Nephron (organoid): ENCODE data around the gene JRKL.

ENCODE experiments used
- H3K27ac Mint-ChIP-seq, 3 experiments: 2 replicates each; pipeline ENCODE4 v1.8.0; 2020; ENCODE audit warnings: mixed read lengths in 3 of 3, mild to moderate bottlenecking in 2 of 3, moderate library complexity in 1 of 3
- H3K27me3 Mint-ChIP-seq: 2 replicates; pipeline ENCODE4 v1.8.0; 2021; ENCODE audit warnings: low read depth, mild to moderate bottlenecking, moderate library complexity, mixed read lengths
- H3K36me3 Mint-ChIP-seq: 2 replicates; pipeline ENCODE4 v1.8.0; 2020; ENCODE audit warnings: low read depth, mixed read lengths
- H3K4me1 Mint-ChIP-seq: 2 replicates; pipeline ENCODE4 v1.8.0; 2020; ENCODE audit warnings: mixed read lengths
- H3K4me3 Mint-ChIP-seq, 3 experiments: 2 replicates each; pipeline ENCODE4 v1.8.0; 2020; ENCODE audit warnings: mild to moderate bottlenecking in 3 of 3, mixed read lengths in 3 of 3, moderate library complexity in 2 of 3
- H3K9me3 Mint-ChIP-seq: 2 replicates; pipeline ENCODE4 v1.8.0; 2020; ENCODE audit warnings: mixed read lengths
- CTCF ChIP-seq, 3 experiments: fragments of 200-600 bp; sonication (generic); IDR thresholded peaks; one replicate each; pipeline ENCODE4 v1.5.0; 2021; ENCODE audit warnings: antibody characterized with exemption in 3 of 3; ENCODE audit not compliant: unreplicated experiment in 3 of 3

JRKL gene

GRCh38 chr11:96356848-96357247, 33.0 kb upstream of the JRKL start:
- no peak overlapping the region for H3K27ac Mint-ChIP-seq

GRCh38 chr11:96357794-96358193, 32.0 kb upstream of the JRKL start:
- H3K36me3 Mint-ChIP-seq: peaks cover 52% of the 10 kb centered on the region
- no peaks in the 10 kb centered on the region for H3K27me3 Mint-ChIP-seq
- no peak overlapping the region for H3K27ac Mint-ChIP-seq
- no peak overlapping the region for H3K4me3 Mint-ChIP-seq
- TF ChIP-seq CTCF (IDR thresholded peaks at IDR 0.05; ENCODE audit: unreplicated experiment in 3 of 3): no peak
- H3K9me3 Mint-ChIP-seq: no peaks in the 10 kb centered on the region
- H3K4me1 Mint-ChIP-seq: no peaks in the 10 kb centered on the region

More at GRCh38 chr11:96356848-96357247, 33.0 kb upstream of the JRKL start:
- no peaks in the 10 kb centered on the region for H3K4me1 Mint-ChIP-seq
- no peak for TF ChIP-seq CTCF (IDR thresholded peaks at IDR 0.05; ENCODE audit: unreplicated experiment in 3 of 3)
- peaks cover 48% of the 10 kb centered on the region for H3K36me3 Mint-ChIP-seq
- H3K9me3 Mint-ChIP-seq: no peaks in the 10 kb centered on the region
- no peaks in the 10 kb centered on the region for H3K27me3 Mint-ChIP-seq
- H3K4me3 Mint-ChIP-seq: no peak overlapping the region

GRCh38 chr11:96358321-96358720, 31.5 kb upstream of the JRKL start:
- Mint-ChIP-seq H3K36me3 (peaks cover 52% of the 10 kb centered on the region), H3K4me1 (no peaks in the 10 kb centered on the region), H3K9me3 (no peaks in the 10 kb centered on the region), H3K4me3 (no peak overlapping the region), H3K27me3 (no peaks in the 10 kb centered on the region), H3K27ac (no peak overlapping the region)
- TF ChIP-seq CTCF (IDR thresholded peaks at IDR 0.05; ENCODE audit: unreplicated experiment in 3 of 3): no peak

- Mint-ChIP-seq H3K27ac (no peak overlapping the region), H3K27me3 (no peaks in the 10 kb centered on the region), H3K9me3 (no peaks in the 10 kb centered on the region), H3K4me1 (no peaks in the 10 kb centered on the region), H3K4me3 (no peak overlapping the region), H3K36me3 (peaks cover 28% of the 10 kb centered on the region)
- TF ChIP-seq CTCF (IDR thresholded peaks at IDR 0.05; ENCODE audit: unreplicated experiment in 3 of 3): no peak
Observed at GRCh38 chr11:96361778-96362177, 28.0 kb upstream of the JRKL start.

- Mint-ChIP-seq H3K4me3 (no peak overlapping the region), H3K9me3 (peaks cover 6% of the 10 kb centered on the region), H3K27ac (no peak overlapping the region), H3K36me3 (peaks cover 42% of the 10 kb centered on the region), H3K4me1 (no peaks in the 10 kb centered on the region), H3K27me3 (no peaks in the 10 kb centered on the region)
- no peak for TF ChIP-seq CTCF (IDR thresholded peaks at IDR 0.05; ENCODE audit: unreplicated experiment in 3 of 3)
Observed at GRCh38 chr11:96365493-96365892, 24.3 kb upstream of the JRKL start.

- Mint-ChIP-seq H3K27me3 (no peaks in the 10 kb centered on the region), H3K9me3 (peaks cover 6% of the 10 kb centered on the region), H3K4me3 (no peak overlapping the region), H3K27ac (no peak overlapping the region), H3K36me3 (peaks cover 46% of the 10 kb centered on the region), H3K4me1 (no peaks in the 10 kb centered on the region)
- TF ChIP-seq CTCF (IDR thresholded peaks at IDR 0.05; ENCODE audit: unreplicated experiment in 3 of 3): no peak
Observed at GRCh38 chr11:96366024-96366423, 23.8 kb upstream of the JRKL start.
